ENCODE data around the gene ZNF280B.

Gene ZNF280B

GRCh38 chr22:22508274-22509176, at the start of gene ZNF280B:
Gene ZNF280B, minus strand, starts transcription at chr22:22508742. Its CDS starts 19,344 bp downstream, at chr22:22489398.
- DNase-seq, result peak; percentile 9

GRCh38 chr22:22556995-22557925, 48.7 kb upstream of the ZNF280B start:
- no peak for DNase-seq

- no peak for DNase-seq
Measured at GRCh38 chr22:22556578-22556977, 48.0 kb upstream of the ZNF280B start.

GRCh38 chr22:22555596-22555995, 47.1 kb upstream of the ZNF280B start:
- no peak for DNase-seq

GRCh38 chr22:22554587-22555284, 46.2 kb upstream of the ZNF280B start:
- no peak for DNase-seq

GRCh38 chr22:22553735-22554586, 45.4 kb upstream of the ZNF280B start:
- no peak for DNase-seq

- DNase-seq, result no peak
Measured at GRCh38 chr22:22553141-22553540, 44.6 kb upstream of the ZNF280B start.

- no peak for DNase-seq
Measured at GRCh38 chr22:22552630-22553029, 44.1 kb upstream of the ZNF280B start.

- DNase-seq, result no peak
Measured at GRCh38 chr22:22550789-22551434, 42.4 kb upstream of the ZNF280B start.

GRCh38 chr22:22548910-22549309, 40.4 kb upstream of the ZNF280B start:
- DNase-seq, result no peak

- no peak for DNase-seq
Measured at GRCh38 chr22:22548317-22548716, 39.8 kb upstream of the ZNF280B start.

- DNase-seq, result no peak
Measured at GRCh38 chr22:22547692-22548300, 39.3 kb upstream of the ZNF280B start.

- DNase-seq, result no peak
Measured at GRCh38 chr22:22547226-22547625, 38.7 kb upstream of the ZNF280B start.

GRCh38 chr22:22546490-22546889, 37.9 kb upstream of the ZNF280B start:
- DNase-seq, result no peak

- DNase-seq, result no peak
Measured at GRCh38 chr22:22545084-22545483, 36.5 kb upstream of the ZNF280B start.

GRCh38 chr22:22538226-22538989, 29.9 kb upstream of the ZNF280B start:
- no peak for DNase-seq

- no peak for DNase-seq
Measured at GRCh38 chr22:22536916-22537315, 28.4 kb upstream of the ZNF280B start.

GRCh38 chr22:22536515-22536914, 28.0 kb upstream of the ZNF280B start:
- DNase-seq, result no peak

GRCh38 chr22:22535662-22536061, 27.1 kb upstream of the ZNF280B start:
- no peak for DNase-seq
